ENCODE results near the gene SIRPG.

DNA sequence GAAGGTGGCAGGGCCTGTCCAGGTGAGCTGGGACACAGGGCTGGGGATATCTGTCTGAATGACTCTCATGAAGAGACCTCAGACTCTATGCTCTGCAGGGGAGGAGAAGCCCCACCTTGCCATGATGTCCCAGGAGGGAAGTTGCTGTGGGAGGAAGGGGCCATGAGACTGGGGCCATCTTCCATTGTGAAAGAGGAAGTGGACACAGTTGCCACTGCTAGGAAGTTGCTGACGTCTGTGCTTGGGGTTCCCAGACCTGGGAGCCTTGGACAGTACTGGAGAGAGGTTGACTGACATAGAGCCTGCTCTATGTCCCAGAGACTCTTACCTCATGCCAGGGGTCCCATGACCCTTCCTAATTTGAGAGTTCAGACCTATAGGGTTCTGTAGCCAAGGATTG, 62.2 kb downstream of the SIRPG start:
- TF ChIP-seq, protein P1, sequence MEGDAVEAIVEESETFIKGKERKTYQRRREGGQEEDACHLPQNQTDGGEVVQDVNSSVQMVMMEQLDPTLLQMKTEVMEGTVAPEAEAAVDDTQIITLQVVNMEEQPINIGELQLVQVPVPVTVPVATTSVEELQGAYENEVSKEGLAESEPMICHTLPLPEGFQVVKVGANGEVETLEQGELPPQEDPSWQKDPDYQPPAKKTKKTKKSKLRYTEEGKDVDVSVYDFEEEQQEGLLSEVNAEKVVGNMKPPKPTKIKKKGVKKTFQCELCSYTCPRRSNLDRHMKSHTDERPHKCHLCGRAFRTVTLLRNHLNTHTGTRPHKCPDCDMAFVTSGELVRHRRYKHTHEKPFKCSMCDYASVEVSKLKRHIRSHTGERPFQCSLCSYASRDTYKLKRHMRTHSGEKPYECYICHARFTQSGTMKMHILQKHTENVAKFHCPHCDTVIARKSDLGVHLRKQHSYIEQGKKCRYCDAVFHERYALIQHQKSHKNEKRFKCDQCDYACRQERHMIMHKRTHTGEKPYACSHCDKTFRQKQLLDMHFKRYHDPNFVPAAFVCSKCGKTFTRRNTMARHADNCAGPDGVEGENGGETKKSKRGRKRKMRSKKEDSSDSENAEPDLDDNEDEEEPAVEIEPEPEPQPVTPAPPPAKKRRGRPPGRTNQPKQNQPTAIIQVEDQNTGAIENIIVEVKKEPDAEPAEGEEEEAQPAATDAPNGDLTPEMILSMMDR (IDR thresholded peaks at IDR 0.05), result no peak
- TF ChIP-seq POLR2A (IDR thresholded peaks at IDR 0.05), result no peak
